PFSK-1 (cell line): ENCODE results near the gene FAT2.

Experiments used
- FOXP2 ChIP-seq: optimal IDR thresholded peaks from 2 replicates; pipeline ENCODE3; 2011; ENCODE audit warnings: borderline replicate concordance, control low read depth, inconsistent platforms; ENCODE audit not compliant: insufficient read depth; ENCODE audit errors: extremely low read length, extremely low read depth
- SIN3A ChIP-seq: IDR thresholded peaks from 2 replicates; pipeline ENCODE4 v1.6.1; 2012; ENCODE audit warnings: mild to moderate bottlenecking, low read length, moderate library complexity, borderline replicate concordance; ENCODE audit not compliant: insufficient read depth
- TAF1 ChIP-seq: IDR thresholded peaks from 2 replicates; pipeline ENCODE4 v1.6.1; 2012; ENCODE audit warnings: low read length, control low read depth, borderline replicate concordance; ENCODE audit not compliant: insufficient read depth

DNA sequence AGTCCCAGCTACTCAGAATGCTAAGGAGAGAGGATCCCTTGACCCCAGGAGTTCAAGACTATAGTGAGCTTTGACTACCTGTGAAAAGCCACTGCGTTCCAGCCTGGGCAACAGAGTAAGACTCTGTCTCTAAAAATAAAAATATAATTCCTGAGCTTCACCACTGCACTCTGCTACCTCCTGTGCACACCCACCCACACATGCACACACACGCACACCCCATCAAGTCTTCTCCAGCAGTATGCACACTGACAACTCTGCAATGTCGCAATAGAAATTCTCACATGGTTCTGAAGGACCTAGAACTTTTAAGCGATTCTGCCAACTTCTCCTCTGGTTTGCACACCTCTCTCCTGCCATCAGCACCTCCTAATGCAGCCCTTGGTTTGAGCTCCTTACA, 47.5 kb upstream of the FAT2 start:
- no peak for TF ChIP-seq SIN3A
- TF ChIP-seq FOXP2: no peak
- no peak for TF ChIP-seq TAF1
